DND-41 (cell line): ENCODE results near the gene PHLPP1.

Experiments
- EZH2 ChIP-seq: IDR thresholded peaks from 3 replicates; pipeline ENCODE4 v1.6.1; 2012; ENCODE audit warnings: borderline replicate concordance, low read depth, mild to moderate bottlenecking, moderate library complexity, low read length, inconsistent platforms; ENCODE audit not compliant: severe bottlenecking
- TF ChIP-seq, protein P1 (sequence below): IDR thresholded peaks from 2 replicates; pipeline ENCODE4 v1.5.1; 2012; ENCODE audit warnings: borderline replicate concordance, low read length, moderate library complexity, mild to moderate bottlenecking; ENCODE audit not compliant: poor library complexity, severe bottlenecking; ENCODE audit errors: extremely low read depth

DNA sequence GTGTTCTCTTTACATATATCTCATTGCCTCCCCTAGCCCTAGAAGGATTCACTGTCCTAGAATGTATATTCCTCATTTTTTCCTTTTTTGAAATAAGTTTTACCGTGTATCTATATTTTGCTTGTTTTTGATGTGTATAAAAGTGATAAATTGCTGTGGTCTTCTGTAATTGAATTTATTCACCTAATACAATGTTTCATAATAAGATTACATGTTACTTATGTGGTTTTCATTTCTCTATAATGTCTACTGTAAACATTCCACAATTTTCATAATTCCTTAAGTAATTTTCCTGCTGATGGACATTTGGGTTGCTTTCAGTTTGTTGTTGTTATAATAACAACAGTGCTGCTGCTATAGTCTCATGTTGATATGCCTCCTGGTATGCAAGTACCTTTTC is 118.2 kb downstream of the PHLPP1 start:
- TF ChIP-seq, protein P1, sequence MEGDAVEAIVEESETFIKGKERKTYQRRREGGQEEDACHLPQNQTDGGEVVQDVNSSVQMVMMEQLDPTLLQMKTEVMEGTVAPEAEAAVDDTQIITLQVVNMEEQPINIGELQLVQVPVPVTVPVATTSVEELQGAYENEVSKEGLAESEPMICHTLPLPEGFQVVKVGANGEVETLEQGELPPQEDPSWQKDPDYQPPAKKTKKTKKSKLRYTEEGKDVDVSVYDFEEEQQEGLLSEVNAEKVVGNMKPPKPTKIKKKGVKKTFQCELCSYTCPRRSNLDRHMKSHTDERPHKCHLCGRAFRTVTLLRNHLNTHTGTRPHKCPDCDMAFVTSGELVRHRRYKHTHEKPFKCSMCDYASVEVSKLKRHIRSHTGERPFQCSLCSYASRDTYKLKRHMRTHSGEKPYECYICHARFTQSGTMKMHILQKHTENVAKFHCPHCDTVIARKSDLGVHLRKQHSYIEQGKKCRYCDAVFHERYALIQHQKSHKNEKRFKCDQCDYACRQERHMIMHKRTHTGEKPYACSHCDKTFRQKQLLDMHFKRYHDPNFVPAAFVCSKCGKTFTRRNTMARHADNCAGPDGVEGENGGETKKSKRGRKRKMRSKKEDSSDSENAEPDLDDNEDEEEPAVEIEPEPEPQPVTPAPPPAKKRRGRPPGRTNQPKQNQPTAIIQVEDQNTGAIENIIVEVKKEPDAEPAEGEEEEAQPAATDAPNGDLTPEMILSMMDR: no peak
- TF ChIP-seq EZH2: no peak
